CD14-positive monocyte (primary cell): ENCODE results near the gene EMSY. TPM values are rescaled to one million over a fixed set of nuclear protein-coding genes. Genes with fewer than 3 reads are reported as not detected.

ENCODE experiments used
- DNase-seq, 3 donors: peaks; one replicate each; pipeline ENCODE4 v3.0.0-alpha.2; 2011 to 2022
- H2AFZ ChIP-seq: 2 replicates; pipeline ENCODE4 v1.6.0; 2012; ENCODE audit warnings: mild to moderate bottlenecking, low read depth, low read length, inconsistent platforms; ENCODE audit not compliant: insufficient read depth, poor library complexity, severe bottlenecking
- H3K27ac ChIP-seq, 2 donors: 1 replicate in 1 of 2; 2 replicates in 1 of 2; pipeline ENCODE4 v1.5.1; 2012 to 2013; ENCODE audit warnings: low read length in 2 of 2, control low read depth in 1 of 2, inconsistent platforms in 1 of 2, low read depth in 1 of 2, mild to moderate bottlenecking in 1 of 2
- H3K27me3 ChIP-seq, 2 donors: one replicate each; pipeline versions ENCODE4 v1.6.0 to v1.6.1; 2011 to 2013; ENCODE audit warnings: low read length in 2 of 2; ENCODE audit not compliant: control insufficient read depth in 2 of 2, insufficient read depth in 2 of 2
- H3K36me3 ChIP-seq, 2 donors: replicated peaks in 1 of 2; 1 replicate in 1 of 2; 2 replicates in 1 of 2; pipeline versions ENCODE4 v1.5.1 to v1.6.1; 2012 to 2013; ENCODE audit warnings: low read length in 2 of 2, control low read depth in 1 of 2, inconsistent platforms in 1 of 2, mild to moderate bottlenecking in 1 of 2; ENCODE audit not compliant: insufficient read depth in 2 of 2, control insufficient read depth in 1 of 2
- H3K4me1 ChIP-seq, 2 donors: 1 replicate in 1 of 2; 2 replicates in 1 of 2; pipeline versions ENCODE4 v1.5.1 to v1.6.1; 2012 to 2013; ENCODE audit warnings: low read length in 2 of 2, control low read depth in 1 of 2, inconsistent platforms in 1 of 2, mild to moderate bottlenecking in 1 of 2, moderate library complexity in 1 of 2; ENCODE audit not compliant: insufficient read depth in 2 of 2, control insufficient read depth in 1 of 2
- H3K4me2 ChIP-seq: replicated peaks from 2 replicates; pipeline ENCODE3; 2012; ENCODE audit warnings: low read length, moderate library complexity, mild to moderate bottlenecking; ENCODE audit not compliant: poor library complexity, severe bottlenecking; ENCODE audit errors: extremely low read depth
- H3K4me3 ChIP-seq, 3 experiments: fragments of 200-600 bp in 1 of 3; sonication (generic) in 1 of 3; replicated peaks in 1 of 3; 1 replicate in 2 of 3; 2 replicates in 1 of 3; pipeline ENCODE4 v1.5.1; 2011 to 2013; ENCODE audit warnings: low read length in 3 of 3, mild to moderate bottlenecking in 3 of 3, control low read depth in 2 of 3, low read depth in 2 of 3, inconsistent platforms in 1 of 3, moderate library complexity in 1 of 3
- H3K79me2 ChIP-seq: 2 replicates; pipeline ENCODE4 v1.6.0; 2012; ENCODE audit warnings: mild to moderate bottlenecking, control low read depth, inconsistent platforms, low read length, moderate library complexity; ENCODE audit not compliant: insufficient read depth
- H3K9ac ChIP-seq: 2 replicates; pipeline ENCODE4 v1.6.0; 2017; ENCODE audit warnings: low read length, mild to moderate bottlenecking; ENCODE audit not compliant: insufficient read depth, poor library complexity, severe bottlenecking
- H3K9me3 ChIP-seq, 2 donors: replicated peaks in 1 of 2; 1 replicate in 1 of 2; 2 replicates in 1 of 2; pipeline versions ENCODE4 v1.5.1 to v1.6.1; 2012 to 2013; ENCODE audit warnings: low read length in 2 of 2, control low read depth in 1 of 2; ENCODE audit not compliant: control insufficient read depth in 1 of 2, insufficient read depth in 1 of 2
- H4K20me1 ChIP-seq: 2 replicates; pipeline ENCODE4 v1.6.0; 2012; ENCODE audit warnings: mild to moderate bottlenecking, low read length, control low read depth, moderate library complexity; ENCODE audit not compliant: insufficient read depth
- H3K27ac Mint-ChIP-seq, 7 donors: one replicate each; pipeline ENCODE4 v1.8.0; 2020; ENCODE audit warnings: mild to moderate bottlenecking in 7 of 7, mixed read lengths in 7 of 7, moderate library complexity in 6 of 7, inconsistent platforms in 2 of 7
- H3K27me3 Mint-ChIP-seq, 3 donors: one replicate each; pipeline ENCODE4 v1.8.0; 2021 to 2022; ENCODE audit warnings: low read depth in 3 of 3, mild to moderate bottlenecking in 3 of 3, mixed read lengths in 3 of 3, moderate library complexity in 3 of 3, inconsistent platforms in 1 of 3
- H3K36me3 Mint-ChIP-seq, 2 donors: one replicate each; pipeline ENCODE4 v1.8.0; 2020; ENCODE audit warnings: mixed read lengths in 2 of 2, inconsistent platforms in 1 of 2, mild to moderate bottlenecking in 1 of 2
- H3K4me1 Mint-ChIP-seq: one replicate; pipeline ENCODE4 v1.8.0; 2020; ENCODE audit warnings: mild to moderate bottlenecking, mixed read lengths
- H3K4me3 Mint-ChIP-seq, 2 donors: one replicate each; pipeline ENCODE4 v1.8.0; 2020; ENCODE audit warnings: mild to moderate bottlenecking in 2 of 2, mixed read lengths in 2 of 2, moderate library complexity in 1 of 2
- H3K9me3 Mint-ChIP-seq, 7 donors: one replicate each; pipeline ENCODE4 v1.8.0; 2020 to 2022; ENCODE audit warnings: mixed read lengths in 7 of 7, mild to moderate bottlenecking in 6 of 7, moderate library complexity in 6 of 7, inconsistent platforms in 2 of 7
- CTCF ChIP-seq: fragments of 200-600 bp; IDR thresholded peaks from one replicate; pipeline ENCODE4 v1.8.0; 2022; ENCODE audit warnings: antibody characterized with exemption, mild to moderate bottlenecking
- WGBS: methylation state at CpG from one replicate; pipeline ENCODE4 v1.1.5; 2013; ENCODE audit warnings: missing lambda C conversion rate; ENCODE audit not compliant: insufficient coverage; 5-methylcytosine and 5-hydroxymethylcytosine counted together
- intact Hi-C, 2 donors: fragments of 100-400 bp; cut with micrococcal nuclease; formaldehyde crosslinking; loops; one replicate each; pipeline versions ENCODE4 v1.15.0 to v1.15.1; 2023
- polyA plus RNA-seq, 3 donors: library from polyadenylated mRNA; depleted of rRNA in 1 of 3; unstranded in 2 of 3; stranded (reverse) in 1 of 3; fragments of 300-500 nt in 2 of 3; fragments of >200 nt in 1 of 3; fragmentation: Illumina TruSeq in 2 of 3; gene quantifications; 1 replicate in 2 of 3; 2 replicates in 1 of 3; pipeline ENCODE4 v1.2.3, GENCODE V29; 2012 to 2021

EMSY gene
- polyA plus RNA-seq, 3 donors = 9.2 to 31.3 (median 9.4) TPM

GRCh38 chr11:76566811-76567210, 122.0 kb downstream of the EMSY start:
- 50% methylated on average over 1 of the region's 1 CpG for WGBS
- Histone ChIP-seq H2AFZ (no peak overlapping the region), H3K9ac (no peak overlapping the region), H3K4me2 (no peak overlapping the region), H3K27me3 (no peaks in the 10 kb centered on the region), H3K36me3 (no peaks in the 10 kb centered on the region), H3K4me3 (no peak overlapping the region), H3K79me2 (no peaks in the 10 kb centered on the region), H3K27ac (no peak overlapping the region), H3K4me1 (no peaks in the 10 kb centered on the region), H4K20me1 (no peaks in the 10 kb centered on the region), H3K9me3 (no peaks in the 10 kb centered on the region)
- Mint-ChIP-seq H3K27ac (no peak overlapping the region), H3K27me3 (peaks cover 1 to 4% (median 1%) of the 10 kb centered on the region in 3 donors), H3K36me3 (no peaks in the 10 kb centered on the region), H3K9me3 (peaks cover 0 to 6% (median 3%) of the 10 kb centered on the region in 7 donors), H3K4me3 (no peak overlapping the region), H3K4me1 (no peaks in the 10 kb centered on the region)
- no peak for DNase-seq
- intact Hi-C loops = no loop called here
- no peak for TF ChIP-seq CTCF

- Mint-ChIP-seq H3K27me3 (peaks cover 0 to 4% (median 1%) of the 10 kb centered on the region in 3 donors), H3K4me1 (no peaks in the 10 kb centered on the region), H3K4me3 (no peak overlapping the region), H3K27ac (no peak overlapping the region), H3K36me3 (no peaks in the 10 kb centered on the region), H3K9me3 (peaks cover 0 to 6% (median 3%) of the 10 kb centered on the region in 7 donors)
- intact Hi-C loops = no loop called here
- TF ChIP-seq CTCF = no peak
- no peak overlapping the region for H3K4me3 ChIP-seq
- 97% methylated on average over 3 of the region's 3 CpGs for WGBS
- H3K4me2 ChIP-seq = no peak overlapping the region
- no peaks in the 10 kb centered on the region for H3K36me3 ChIP-seq
- H4K20me1 ChIP-seq = no peaks in the 10 kb centered on the region
- no peaks in the 10 kb centered on the region for H3K4me1 ChIP-seq
- H3K27me3 ChIP-seq = no peaks in the 10 kb centered on the region
- no peak overlapping the region for H2AFZ ChIP-seq
- no peaks in the 10 kb centered on the region for H3K79me2 ChIP-seq
- H3K9ac ChIP-seq = no peak overlapping the region
- H3K27ac ChIP-seq = no peak overlapping the region
- no peaks in the 10 kb centered on the region for H3K9me3 ChIP-seq
- no peak for DNase-seq
Observed at GRCh38 chr11:76567261-76567660, 122.4 kb downstream of the EMSY start.
